Stomach (tissue), 9 donors: ENCODE data around the gene TM4SF5. TPM values are rescaled to one million over a fixed set of nuclear protein-coding genes. Genes with fewer than 3 reads are reported as not detected.

Source experiments
- DNase-seq, 2 donors: peaks; one replicate each; pipeline versions ENCODE4 v3.0.0 to v3.0.0-alpha.2; 2013 to 2019
- H3K27ac ChIP-seq, 5 donors: fragments of 200-600 bp in 4 of 5; sonication (generic) in 4 of 5; one replicate each; pipeline ENCODE4 v1.5.1; 2013 to 2019; ENCODE audit warnings: mild to moderate bottlenecking in 1 of 5, moderate library complexity in 1 of 5
- H3K27me3 ChIP-seq, 3 donors: fragments of 200-600 bp; sonication (generic); one replicate each; pipeline ENCODE4 v1.5.1; 2017 to 2019; ENCODE audit warnings: mixed run types in 1 of 3
- H3K36me3 ChIP-seq, 4 donors: fragments of 200-600 bp; sonication (generic); 1 replicate in 3 of 4; 2 replicates in 1 of 4; pipeline ENCODE4 v1.5.1; 2016 to 2019
- H3K4me1 ChIP-seq, 4 donors: fragments of 200-600 bp; sonication (generic); one replicate each; pipeline ENCODE4 v1.5.1; 2016 to 2019
- H3K4me3 ChIP-seq, 4 donors: fragments of 200-600 bp; sonication (generic) in 3 of 4; one replicate each; pipeline ENCODE4 v1.5.1; 2016 to 2019; ENCODE audit warnings: mild to moderate bottlenecking in 1 of 4
- H3K9me3 ChIP-seq, 4 donors: fragments of 200-600 bp; sonication (generic); one replicate each; pipeline ENCODE4 v1.5.1; 2016 to 2019
- EP300 ChIP-seq: sonication (generic); formaldehyde crosslinking; IDR thresholded peaks from one replicate; pipeline ENCODE4 v1.6.1; 2017; ENCODE audit warnings: antibody characterized with exemption
- POLR2A ChIP-seq, 4 donors: fragments of 450-650 bp; IDR thresholded peaks; one replicate each; pipeline ENCODE4 v1.6.1; 2016; ENCODE audit warnings: antibody characterized with exemption in 4 of 4, control low read depth in 2 of 4, mild to moderate bottlenecking in 1 of 4, moderate library complexity in 1 of 4
- POLR2AphosphoS5 ChIP-seq, 3 donors: sonication (generic); formaldehyde crosslinking; IDR thresholded peaks; one replicate each; pipeline ENCODE4 v1.6.1; 2016; ENCODE audit warnings: antibody characterized with exemption in 3 of 3
- WGBS, 5 donors: extraction: QIAGEN DNeasy Blood & Tissue Kit in 3 of 5; methylation state at CpG; one replicate each; pipeline versions ENCODE4 v1.1.5 to v1.1.7; 2013 to 2018; 5-methylcytosine and 5-hydroxymethylcytosine counted together
- intact Hi-C: fragments of 100-400 bp; cut with DNase I; formaldehyde crosslinking; loops from one replicate; pipeline ENCODE4 v1.15.1; 2023; ENCODE audit warnings: low total_unique reads
- polyA plus RNA-seq, 3 donors: library from polyadenylated mRNA; stranded (reverse); fragments of 200-250 nt; gene quantifications; one replicate each; pipeline ENCODE4 v1.2.3, GENCODE V29; 2013
- total RNA-seq, 5 donors: library from RNA; depleted of rRNA; stranded (reverse); fragments of >200 nt; gene quantifications; one replicate each; pipeline versions ENCODE4 v1.1.0 to v1.2.3, GENCODE V29; 2014 to 2016
- TF ChIP-seq, protein P1 (sequence below), 7 experiments: fragments of 450-650 bp in 4 of 7; fragments of 200-600 bp in 3 of 7; sonication (generic) in 3 of 7; IDR thresholded peaks; one replicate each; pipeline ENCODE4 v1.5.1; 2016 to 2019; ENCODE audit warnings: antibody characterized with exemption in 7 of 7, control low read depth in 2 of 7, mild to moderate bottlenecking in 1 of 7
- donor health status: healthy with polysubstance abuse.
- donor health status: Bipolar disorder and iron deficiency.
- donor health status: healthy.

TM4SF5 gene
- total and polyA plus RNA-seq, 8 donors = 2.3 to 199 (median 7.9) TPM; not detected in 2

DNA sequence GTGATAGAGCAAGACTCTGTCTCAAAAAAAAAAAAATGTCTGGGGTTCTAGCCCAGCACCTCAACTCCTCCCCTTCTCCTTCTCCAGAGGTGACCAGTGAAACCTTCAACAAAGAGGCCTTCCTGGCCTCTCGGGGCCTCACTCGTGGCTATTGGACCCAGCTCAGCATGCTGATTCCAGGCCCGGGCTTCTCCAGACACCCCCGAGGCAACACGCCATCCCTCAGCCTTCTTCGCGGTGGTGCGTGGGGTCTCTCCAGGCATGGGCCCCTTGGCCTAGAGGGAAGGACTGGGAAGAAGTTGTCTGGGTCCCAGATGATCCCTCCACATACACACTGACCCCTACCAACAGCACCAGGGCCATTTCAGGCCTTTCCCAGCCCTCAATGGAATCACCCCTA, 28.5 kb upstream of the TM4SF5 start:
- 93 to 94% (median 94%) methylated on average over 7 to 8 of the region's 8 CpGs for WGBS, 5 donors

DNA sequence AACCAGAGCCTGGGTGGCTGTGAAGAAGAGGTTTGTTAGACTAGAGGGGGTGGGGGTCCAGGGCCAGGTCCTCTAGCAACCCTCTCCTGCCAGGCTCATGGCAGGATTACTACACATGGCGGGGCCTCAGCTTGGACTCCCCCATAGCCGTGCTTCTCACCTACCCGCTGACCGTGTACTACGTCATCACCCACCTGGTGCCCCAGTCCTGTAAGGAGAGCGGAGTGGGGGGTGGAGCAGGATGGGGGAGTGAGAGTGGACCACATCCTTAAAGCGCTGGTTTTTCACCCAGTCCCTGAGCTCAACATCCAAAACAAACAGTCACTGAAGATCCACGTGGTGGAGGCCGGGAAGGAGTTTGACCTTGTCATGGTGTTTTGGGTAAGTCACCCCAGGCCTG, 27.8 kb upstream of the TM4SF5 start:
- Histone ChIP-seq H3K4me1 (peaks cover 12 to 34% (median 18%) of the 10 kb centered on the region in 4 donors), H3K27me3 (peaks cover 0 to 55% (median 0%) of the 10 kb centered on the region in 3 donors), H3K36me3 (no peaks in the 10 kb centered on the region), H3K9me3 (no peaks in the 10 kb centered on the region), H3K27ac (no peak overlapping the region), H3K4me3 (no peak overlapping the region)
- DNase-seq = no peak
- no peak for TF ChIP-seq EP300
- no peak for TF ChIP-seq POLR2A (IDR thresholded peaks at IDR 0.05)
- TF ChIP-seq, protein P1, sequence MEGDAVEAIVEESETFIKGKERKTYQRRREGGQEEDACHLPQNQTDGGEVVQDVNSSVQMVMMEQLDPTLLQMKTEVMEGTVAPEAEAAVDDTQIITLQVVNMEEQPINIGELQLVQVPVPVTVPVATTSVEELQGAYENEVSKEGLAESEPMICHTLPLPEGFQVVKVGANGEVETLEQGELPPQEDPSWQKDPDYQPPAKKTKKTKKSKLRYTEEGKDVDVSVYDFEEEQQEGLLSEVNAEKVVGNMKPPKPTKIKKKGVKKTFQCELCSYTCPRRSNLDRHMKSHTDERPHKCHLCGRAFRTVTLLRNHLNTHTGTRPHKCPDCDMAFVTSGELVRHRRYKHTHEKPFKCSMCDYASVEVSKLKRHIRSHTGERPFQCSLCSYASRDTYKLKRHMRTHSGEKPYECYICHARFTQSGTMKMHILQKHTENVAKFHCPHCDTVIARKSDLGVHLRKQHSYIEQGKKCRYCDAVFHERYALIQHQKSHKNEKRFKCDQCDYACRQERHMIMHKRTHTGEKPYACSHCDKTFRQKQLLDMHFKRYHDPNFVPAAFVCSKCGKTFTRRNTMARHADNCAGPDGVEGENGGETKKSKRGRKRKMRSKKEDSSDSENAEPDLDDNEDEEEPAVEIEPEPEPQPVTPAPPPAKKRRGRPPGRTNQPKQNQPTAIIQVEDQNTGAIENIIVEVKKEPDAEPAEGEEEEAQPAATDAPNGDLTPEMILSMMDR (IDR thresholded peaks at IDR 0.05) = no peak
- no peak for TF ChIP-seq POLR2AphosphoS5 (IDR thresholded peaks at IDR 0.05)
- 84 to 92% (median 88%) methylated on average over 9 of the region's 9 CpGs for WGBS, 5 donors
- intact Hi-C loops = no loop called here

More for the DNA sequence above, 28.5 kb upstream of the TM4SF5 start:
- Histone ChIP-seq H3K9me3 (no peaks in the 10 kb centered on the region), H3K4me1 (peaks cover 19 to 36% (median 25%) of the 10 kb centered on the region in 4 donors), H3K27ac (no peak overlapping the region), H3K27me3 (peaks cover 0 to 48% (median 0%) of the 10 kb centered on the region in 3 donors), H3K4me3 (no peak overlapping the region), H3K36me3 (no peaks in the 10 kb centered on the region)
- intact Hi-C loops = no loop called here
- no peak for DNase-seq
- TF ChIP-seq POLR2A (IDR thresholded peaks at IDR 0.05) (no peak), EP300 (no peak), POLR2AphosphoS5 (IDR thresholded peaks at IDR 0.05) (no peak)
- TF ChIP-seq, protein P1 (IDR thresholded peaks at IDR 0.05) = no peak

DNA sequence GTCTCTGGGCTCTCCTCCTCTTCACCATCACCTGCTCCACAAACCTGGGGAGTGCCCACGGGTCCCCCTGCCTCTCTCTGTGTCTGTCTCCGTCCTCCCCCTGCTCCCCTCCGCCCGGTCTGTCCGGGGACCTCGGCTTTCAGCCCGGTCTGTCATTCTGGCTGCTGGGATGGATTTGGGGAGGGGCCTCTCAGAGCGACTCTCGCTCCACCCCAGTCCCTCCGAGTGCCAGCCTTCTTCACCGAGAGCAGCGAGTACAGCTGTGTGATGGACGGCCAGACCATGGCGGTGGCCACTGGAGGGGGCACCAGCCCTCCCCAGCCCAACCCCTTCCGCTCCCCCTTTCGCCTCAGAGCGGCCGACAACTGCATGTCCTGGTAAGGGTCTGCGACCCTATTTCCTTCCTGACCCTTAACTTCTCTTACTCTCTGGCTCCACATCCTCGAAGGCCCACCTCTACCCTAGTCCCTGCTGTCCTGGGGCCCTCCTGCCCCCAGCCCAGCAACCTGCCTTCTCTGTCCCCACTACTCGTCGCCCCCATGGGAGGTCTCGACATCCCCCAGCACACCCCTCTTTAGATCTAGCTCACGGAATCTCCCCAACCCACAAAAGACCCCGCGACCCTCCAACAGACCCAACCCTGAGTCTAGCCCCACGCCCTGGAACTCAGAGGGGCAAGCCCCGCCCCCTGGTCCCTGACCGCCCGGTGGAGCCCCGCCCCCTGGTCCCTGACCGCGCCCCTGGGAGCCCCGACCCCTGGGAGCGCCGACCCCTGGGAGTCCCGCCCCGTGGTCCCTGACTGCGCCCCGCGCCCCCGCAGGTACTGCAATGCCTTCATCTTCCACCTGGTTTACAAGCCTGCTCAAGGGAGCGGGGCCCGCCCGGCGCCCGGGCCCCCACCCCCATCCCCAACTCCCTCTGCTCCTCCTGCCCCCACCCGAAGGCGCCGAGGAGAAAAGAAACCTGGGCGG, 26.4 kb upstream of the TM4SF5 start:
- H3K9me3 ChIP-seq = no peaks in the 10 kb centered on the region
- peak overlapping the region in 1 of 4 donors; percentile 16 for H3K4me3 ChIP-seq
- no peak for DNase-seq
- H3K27ac ChIP-seq = no peak overlapping the region
- whole genome bisulfite sequencing, 5 donors = 12 to 21% (median 13%) methylated on average over 33 to 51 of the region's 51 CpGs
- peaks cover 0 to 61% (median 0%) of the 10 kb centered on the region in 3 donors for H3K27me3 ChIP-seq
- intact Hi-C loops = no loop called here
- H3K4me1 ChIP-seq = peaks cover 10 to 26% (median 12%) of the 10 kb centered on the region in 4 donors
- no peaks in the 10 kb centered on the region for H3K36me3 ChIP-seq
- TF ChIP-seq, protein P1 (IDR thresholded peaks at IDR 0.05) = no peak
- no peak for TF ChIP-seq POLR2A (IDR thresholded peaks at IDR 0.05)
- no peak for TF ChIP-seq EP300
- no peak for TF ChIP-seq POLR2AphosphoS5 (IDR thresholded peaks at IDR 0.05)

DNA sequence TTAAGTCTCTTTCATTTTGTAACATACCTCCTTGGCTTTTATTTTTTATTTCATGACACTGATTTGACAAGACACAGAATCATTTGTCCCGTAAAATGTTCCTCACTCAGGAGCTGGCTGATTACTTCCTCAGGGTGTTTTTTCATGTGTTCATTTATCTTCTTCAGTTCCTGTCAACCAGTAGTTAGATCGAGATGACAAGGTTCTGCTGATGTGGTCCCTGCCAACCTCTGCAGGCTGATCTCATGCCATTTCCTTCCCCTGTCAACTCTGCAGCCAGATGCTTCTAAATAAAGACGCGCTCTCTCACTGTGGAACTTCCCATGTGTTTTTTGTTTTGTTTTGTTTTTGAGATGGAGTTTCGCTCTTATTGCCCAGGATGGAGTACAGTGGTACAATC, 23.8 kb upstream of the TM4SF5 start:
- intact Hi-C loops = no loop called here
- Histone ChIP-seq H3K27me3 (peaks cover 0 to 72% (median 0%) of the 10 kb centered on the region in 3 donors), H3K36me3 (no peaks in the 10 kb centered on the region), H3K4me3 (no peak overlapping the region), H3K4me1 (peaks cover 10 to 20% (median 11%) of the 10 kb centered on the region in 4 donors), H3K9me3 (no peaks in the 10 kb centered on the region), H3K27ac (peak overlapping the region in 2 of 5 donors; percentile 26 to 44)
- peak in 1 of 2 donors; percentile 56 for DNase-seq
- TF ChIP-seq POLR2A (IDR thresholded peaks at IDR 0.05) (no peak), EP300 (no peak), POLR2AphosphoS5 (IDR thresholded peaks at IDR 0.05) (no peak)
- TF ChIP-seq, protein P1 (IDR thresholded peaks at IDR 0.05) = no peak
- 37 to 64% (median 51%) methylated on average over 5 of the region's 5 CpGs for WGBS, 5 donors
